Right lobe of liver (tissue), 4 donors: ENCODE measurements around the gene TAS2R19.

ENCODE experiments used
- CTCF ChIP-seq, 4 donors: fragments of 200-600 bp in 3 of 4; fragments of 450-650 bp in 1 of 4; IDR thresholded peaks; one replicate each; pipeline versions ENCODE4 v1.5.1 to v1.8.0; 2016 to 2022; ENCODE audit warnings: antibody characterized with exemption in 4 of 4, mild to moderate bottlenecking in 2 of 4
- POLR2A ChIP-seq: fragments of 450-650 bp; IDR thresholded peaks from one replicate; pipeline ENCODE4 v1.6.1; 2017; ENCODE audit warnings: antibody characterized with exemption, mild to moderate bottlenecking
- donor health status: DM: no; HTN: no; CAD: no.
- donor health status: DM: no; HTN: no; CAD: no.
- donor health status: DM: no; HTN: yes; CAD: no.

GRCh38 chr12:10994307-10994706, 28.1 kb downstream of the TAS2R19 start:
- TF ChIP-seq POLR2A (no peak), CTCF (IDR thresholded peaks at IDR 0.05) (no peak)
